Measurements from ENCODE around the gene HDAC6.
"Not testable (repeated sequence)": the region's sequence is repeated elsewhere in the genome, so short reads cannot be mapped to it uniquely, and the experiment has no call there.

The HDAC6 gene

GRCh38 chrX:48824066-48824465 is 22.2 kb downstream of the HDAC6 start:
- no peak for DNase-seq (ENCODE audit: low read depth)

- DNase-seq (ENCODE audit: low read depth): no peak
Observed at GRCh38 chrX:48826135-48826875, 24.4 kb downstream of the HDAC6 start, which contains the start of gene ERAS. TSS of gene ERAS (plus strand) at chrX:48826513. CDS start at chrX:48829124, 2,611 bp downstream.

- no peak for DNase-seq (ENCODE audit: low read depth)
Observed at GRCh38 chrX:48826876-48827653, 25.2 kb downstream of the HDAC6 start.

GRCh38 chrX:48827654-48827968 is 25.7 kb downstream of the HDAC6 start:
- DNase-seq (ENCODE audit: low read depth): no peak

GRCh38 chrX:48829016-48829735 is 27.3 kb downstream of the HDAC6 start:
- no peak for DNase-seq (ENCODE audit: low read depth)

- no peak for DNase-seq (ENCODE audit: low read depth)
Observed at GRCh38 chrX:48831136-48831908, 29.5 kb downstream of the HDAC6 start.

- no peak for DNase-seq (ENCODE audit: low read depth)
Observed at GRCh38 chrX:48831909-48832291, 30.0 kb downstream of the HDAC6 start.

GRCh38 chrX:48833542-48834138 is 31.8 kb downstream of the HDAC6 start:
- DNase-seq (ENCODE audit: low read depth): no peak

- DNase-seq (ENCODE audit: low read depth): no peak
Observed at GRCh38 chrX:48834383-48834709, 32.5 kb downstream of the HDAC6 start.

GRCh38 chrX:48835524-48836329 is 33.9 kb downstream of the HDAC6 start, which contains the start of gene PCSK1N:
TSS of gene PCSK1N (minus strand) at chrX:48835610. CDS start at chrX:48835532, 78 bp downstream.
- no peak for DNase-seq (ENCODE audit: low read depth)

- DNase-seq (ENCODE audit: low read depth): no peak
Observed at GRCh38 chrX:48839686-48840085, 37.8 kb downstream of the HDAC6 start.

- DNase-seq (ENCODE audit: low read depth): no peak
Observed at GRCh38 chrX:48848847-48849246, 47.0 kb downstream of the HDAC6 start.

- no peak for DNase-seq (ENCODE audit: low read depth)
Observed at GRCh38 chrX:48852857-48853256, 51.0 kb downstream of the HDAC6 start.

GRCh38 chrX:48853494-48853893 is 51.6 kb downstream of the HDAC6 start:
- not testable (repeated sequence) for DNase-seq (ENCODE audit: low read depth)

- DNase-seq (ENCODE audit: low read depth): not testable (repeated sequence)
Observed at GRCh38 chrX:48854121-48854804, 52.4 kb downstream of the HDAC6 start.

- no peak for DNase-seq (ENCODE audit: low read depth)
Observed at GRCh38 chrX:48854898-48855297, 53.0 kb downstream of the HDAC6 start.

GRCh38 chrX:48864210-48864609 is 62.3 kb downstream of the HDAC6 start:
- no peak for DNase-seq (ENCODE audit: low read depth)

- DNase-seq (ENCODE audit: low read depth): not testable (repeated sequence)
Observed at GRCh38 chrX:48872017-48872416, 70.2 kb downstream of the HDAC6 start.

Measured in stromal cell of bone marrow (primary cell).